Measurements from ENCODE around the gene CLDN24. TPM values are rescaled to one million over a fixed set of nuclear protein-coding genes. Genes with fewer than 3 reads are reported as not detected.

The CLDN24 gene
- total and polyA plus RNA-seq, 2 donors (not counting 3 experiments of a cell fraction or from before 2014, with no cell fraction given): not detected

GRCh38 chr4:183335369-183335940 lies 13.2 kb upstream of the CLDN24 start:
- TF ChIP-seq FOS (IDR thresholded peaks at IDR 0.05; ENCODE audit: borderline replicate concordance, insufficient read depth, low read length) (peak; percentile 97), POLR2A (IDR thresholded peaks at IDR 0.05; ENCODE audit: low read depth, low read length) (peak; percentile 63), JUN (IDR thresholded peaks at IDR 0.05; ENCODE audit: borderline replicate concordance, insufficient read depth, insufficient read length, low read depth) (peak; percentile 100), EZH2 (IDR thresholded peaks at IDR 0.05; ENCODE audit: borderline replicate concordance, low read depth, low read length, severe bottlenecking) (no peak), CTCF (IDR thresholded peaks at IDR 0.05; ENCODE audit: extremely low read depth in 1 of 2, insufficient read depth in 1 of 2, low read depth in 1 of 2, low read length in 2 of 2) (no peak), MYC (IDR thresholded peaks at IDR 0.05; ENCODE audit: low read depth, low read length) (no peak), MAX (IDR thresholded peaks at IDR 0.05; ENCODE audit: insufficient read depth, insufficient read length) (no peak), GATA2 (IDR thresholded peaks at IDR 0.05; ENCODE audit: insufficient read depth, insufficient read length, low read depth, low read length) (peak; percentile 70), POLR2AphosphoS5 (IDR thresholded peaks at IDR 0.05; ENCODE audit: insufficient read depth, low read depth, low read length) (peak; percentile 91)
- intact Hi-C loops (cut with micrococcal nuclease): loop anchor here (1.0 to 5.0 kb wide), 8 partner anchors 14 to 237 kb away; partner anchors contain the start of genes CDKN2AIP and ING2
- no peaks in the 10 kb centered on the region for H3K36me3 ChIP-seq (ENCODE audit: control insufficient read depth in 2 of 2, extremely low read depth in 1 of 2, insufficient read depth in 2 of 2, low read length in 2 of 2)
- no peak overlapping the region for H3K4me3 ChIP-seq (replicated peaks in 1 of 3; ENCODE audit: insufficient read depth in 1 of 3, low read depth in 1 of 3, low read length in 3 of 3)
- no peaks in the 10 kb centered on the region for H3K27me3 ChIP-seq (ENCODE audit: control insufficient read depth in 2 of 2, insufficient read depth in 2 of 2, low read length in 2 of 2)
- H3K9ac ChIP-seq (replicated peaks; ENCODE audit: extremely low read depth, insufficient read depth, low read length): peak overlapping the region; percentile 42
- no TSS peak for BruUV-seq (replicated peaks)
- peak overlapping the region; percentile 18 for H3K4me2 ChIP-seq (ENCODE audit: insufficient read depth, low read length)
- peak overlapping the region; percentile 56 for H2AFZ ChIP-seq (ENCODE audit: low read depth, low read length)
- H3K4me1 ChIP-seq (ENCODE audit: control insufficient read depth, extremely low read depth, insufficient read depth, low read length): peaks cover 27% of the 10 kb centered on the region
- no peaks in the 10 kb centered on the region for H3K79me2 ChIP-seq (ENCODE audit: control insufficient read depth, insufficient read depth, low read length)
- H4K20me1 ChIP-seq (replicated peaks; ENCODE audit: control insufficient read depth, extremely low read depth, insufficient read depth, low read length): no peaks in the 10 kb centered on the region
- peak overlapping the region; percentile 96 for H3K27ac ChIP-seq (ENCODE audit: insufficient read depth, low read depth, low read length)
- ChIA-PET POLR2A (interaction anchor here (0.5 kb wide), 1 partner anchor 10 kb away, joined by 3 read pairs; no protein-coding TSS in a partner anchor), CTCF (interaction anchor here (0.9 to 1.0 kb wide), 3 partner anchors 11 to 63 kb away, joined by 3 read pairs; no protein-coding TSS in a partner anchor)
- DNase-seq (ENCODE audit: low read depth, low spot score) (peak; percentile 91), FAIRE-seq (peak; percentile 96)
- H3K9me3 ChIP-seq (replicated peaks; ENCODE audit: control insufficient read depth, insufficient read depth, low read length): no peaks in the 10 kb centered on the region
- dilution Hi-C loops (cut with MboI; ENCODE audit: extremely low pct_ligation_motif_present, low sequenced_read_pairs): no loop called here
- no peaks in the 10 kb centered on the region for H3K9me1 ChIP-seq (replicated peaks; ENCODE audit: control insufficient read depth, extremely low read depth, insufficient read depth, low read length)
